Gastroesophageal sphincter (tissue), 4 donors: Measurements from ENCODE around the gene RIPPLY2. TPM values are rescaled to one million over a fixed set of nuclear protein-coding genes. Genes with fewer than 3 reads are reported as not detected.

Experiments
- ATAC-seq: fragments of 150-250 bp; one replicate; pipeline ENCODE4 v1.9.1; 2016; ENCODE audit warnings: mild to moderate bottlenecking, moderate library complexity
- H3K27ac ChIP-seq, 4 donors: fragments of 200-600 bp; sonication (generic) in 3 of 4; 1 replicate in 3 of 4; 2 replicates in 1 of 4; pipeline ENCODE4 v1.5.1; 2016 to 2019
- H3K27me3 ChIP-seq: fragments of 200-600 bp; sonication (generic); one replicate; pipeline ENCODE4 v1.5.1; 2019
- H3K36me3 ChIP-seq, 2 donors: fragments of 200-600 bp; sonication (generic); one replicate each; pipeline ENCODE4 v1.5.1; 2019; ENCODE audit warnings: control low read depth in 1 of 2
- H3K4me1 ChIP-seq, 3 donors: fragments of 200-600 bp; sonication (generic); 1 replicate in 2 of 3; 2 replicates in 1 of 3; pipeline ENCODE4 v1.5.1; 2016 to 2019; ENCODE audit warnings: control low read depth in 2 of 3
- H3K4me3 ChIP-seq, 2 donors: fragments of 200-600 bp; sonication (generic); one replicate each; pipeline ENCODE4 v1.5.1; 2019; ENCODE audit warnings: mild to moderate bottlenecking in 1 of 2, moderate library complexity in 1 of 2
- H3K9me3 ChIP-seq, 3 donors: fragments of 200-600 bp; sonication (generic); one replicate each; pipeline ENCODE4 v1.5.1; 2017 to 2019; ENCODE audit warnings: control low read depth in 2 of 3
- CTCF ChIP-seq, 4 experiments: fragments of 200-600 bp in 2 of 4; fragments of 450-650 bp in 2 of 4; sonication (generic) in 1 of 4; IDR thresholded peaks; one replicate each; pipeline ENCODE4 v1.5.1; 2017 to 2019; ENCODE audit warnings: antibody characterized with exemption in 4 of 4, mild to moderate bottlenecking in 2 of 4, moderate library complexity in 2 of 4
- EP300 ChIP-seq: sonication (generic); formaldehyde crosslinking; IDR thresholded peaks from one replicate; pipeline ENCODE4 v1.6.1; 2017; ENCODE audit warnings: antibody characterized with exemption, mild to moderate bottlenecking
- POLR2A ChIP-seq, 2 donors: fragments of 450-650 bp; IDR thresholded peaks; one replicate each; pipeline ENCODE4 v1.6.1; 2017; ENCODE audit warnings: antibody characterized with exemption in 2 of 2, mild to moderate bottlenecking in 2 of 2, moderate library complexity in 1 of 2
- POLR2AphosphoS5 ChIP-seq: sonication (generic); formaldehyde crosslinking; IDR thresholded peaks from one replicate; pipeline ENCODE4 v1.6.1; 2017; ENCODE audit warnings: antibody characterized with exemption
- WGBS, 2 donors: methylation state at CpG; one replicate each; pipeline ENCODE4 v1.1.5; 2018; ENCODE audit warnings: low coverage in 1 of 2; 5-methylcytosine and 5-hydroxymethylcytosine counted together
- total RNA-seq, 4 donors: library from RNA; depleted of rRNA; stranded (reverse); fragments of >200 nt; gene quantifications; one replicate each; pipeline ENCODE4 v1.1.0, GENCODE V29; 2016

RIPPLY2 gene
- total RNA-seq, 4 donors from 2014 or later, result 2.3 TPM; not detected in 3

GRCh38 chr6:83844170-83844569 lies 9.0 kb upstream of the RIPPLY2 start:
- 85 to 98% methylated on average over 3 of the region's 3 CpGs for WGBS, 2 donors
- no peak for ATAC-seq

GRCh38 chr6:83846291-83846690 lies 6.9 kb upstream of the RIPPLY2 start:
- H3K27ac ChIP-seq, result no peak overlapping the region
- TF ChIP-seq CTCF (IDR thresholded peaks at IDR 0.05) (no peak), POLR2AphosphoS5 (no peak), EP300 (no peak), POLR2A (IDR thresholded peaks at IDR 0.05) (no peak)
- H3K4me1 ChIP-seq, result no peaks in the 10 kb centered on the region
- no peak overlapping the region for H3K4me3 ChIP-seq
- H3K36me3 ChIP-seq, result no peaks in the 10 kb centered on the region
- H3K9me3 ChIP-seq, result peaks cover 0 to 3% (median 0%) of the 10 kb centered on the region in 3 donors
- ATAC-seq, result no peak
- peaks cover 5% of the 10 kb centered on the region for H3K27me3 ChIP-seq
- WGBS, 2 donors, result 10 to 55% methylated on average over 1 of the region's 1 CpG

More at GRCh38 chr6:83844170-83844569, 9.0 kb upstream of the RIPPLY2 start:
- no peak for TF ChIP-seq EP300
- no peak for TF ChIP-seq POLR2A (IDR thresholded peaks at IDR 0.05)
- TF ChIP-seq POLR2AphosphoS5, result no peak
- TF ChIP-seq CTCF (IDR thresholded peaks at IDR 0.05), result no peak
- peaks cover 0 to 8% (median 0%) of the 10 kb centered on the region in 3 donors for H3K9me3 ChIP-seq
- H3K27ac ChIP-seq, result no peak overlapping the region
- no peaks in the 10 kb centered on the region for H3K4me1 ChIP-seq
- H3K36me3 ChIP-seq, result no peaks in the 10 kb centered on the region
- no peak overlapping the region for H3K4me3 ChIP-seq
- H3K27me3 ChIP-seq, result no peaks in the 10 kb centered on the region

GRCh38 chr6:83847179-83847578 lies 6.0 kb upstream of the RIPPLY2 start:
- TF ChIP-seq CTCF (IDR thresholded peaks at IDR 0.05) (no peak), POLR2A (IDR thresholded peaks at IDR 0.05) (no peak)

GRCh38 chr6:83849127-83849526 lies 4.0 kb upstream of the RIPPLY2 start:
- H3K27ac ChIP-seq, result no peak overlapping the region
- no peaks in the 10 kb centered on the region for H3K9me3 ChIP-seq
- no peak overlapping the region for H3K4me3 ChIP-seq
- H3K4me1 ChIP-seq, result peaks cover 0 to 17% (median 6%) of the 10 kb centered on the region in 3 donors
- no peaks in the 10 kb centered on the region for H3K36me3 ChIP-seq
- no peak for TF ChIP-seq POLR2AphosphoS5
- no peak for TF ChIP-seq EP300
- TF ChIP-seq POLR2A (IDR thresholded peaks at IDR 0.05), result no peak
- TF ChIP-seq CTCF (IDR thresholded peaks at IDR 0.05), result no peak
- ATAC-seq, result no peak
- H3K27me3 ChIP-seq, result peaks cover 21% of the 10 kb centered on the region
- WGBS, 2 donors, result 81 to 88% methylated on average over 1 to 2 of the region's 2 CpGs

More at GRCh38 chr6:83847179-83847578, 6.0 kb upstream of the RIPPLY2 start:
- H3K27me3 ChIP-seq, result peaks cover 11% of the 10 kb centered on the region
- H3K36me3 ChIP-seq, result no peaks in the 10 kb centered on the region
- no peaks in the 10 kb centered on the region for H3K4me1 ChIP-seq
- H3K9me3 ChIP-seq, result no peaks in the 10 kb centered on the region
- no peak for ATAC-seq
- no peak overlapping the region for H3K4me3 ChIP-seq
- no peak overlapping the region for H3K27ac ChIP-seq

GRCh38 chr6:83849610-83850009 lies 3.5 kb upstream of the RIPPLY2 start:
- peaks cover 21% of the 10 kb centered on the region for H3K27me3 ChIP-seq
- no peak overlapping the region for H3K27ac ChIP-seq
- no peaks in the 10 kb centered on the region for H3K9me3 ChIP-seq
- H3K36me3 ChIP-seq, result no peaks in the 10 kb centered on the region
- ATAC-seq, result no peak
- WGBS, 2 donors, result 74 to 92% methylated on average over 2 to 3 of the region's 3 CpGs
- no peak overlapping the region for H3K4me3 ChIP-seq
- H3K4me1 ChIP-seq, result peaks cover 0 to 20% (median 6%) of the 10 kb centered on the region in 3 donors
- TF ChIP-seq CTCF (IDR thresholded peaks at IDR 0.05), result no peak
